HEK293T (cell line): Measurements from ENCODE around the gene ATP2A2.

Source experiments
- CTCF ChIA-PET: fragments of 350-600 bp; formaldehyde crosslinking; extraction: SDS; loops from one replicate; lab custom pipeline; 2021; ENCODE audit warnings: antibody characterized with exemption, inconsistent platforms; lab: Yijun Ruan, JAX
- POLR2A ChIA-PET: fragments of 350-600 bp; formaldehyde crosslinking; extraction: SDS; loops from one replicate; lab custom pipeline; 2020; ENCODE audit warnings: antibody characterized with exemption, inconsistent platforms; lab: Yijun Ruan, JAX
- DNase-seq: peaks from one replicate; pipeline ENCODE4 v3.0.0; 2012; ENCODE audit warnings: mixed read lengths; ENCODE audit errors: extremely low spot score
- ARNT ChIP-seq: fragments of 450-650 bp; IDR thresholded peaks from 2 replicates; pipeline ENCODE4 v1.6.1; 2017; ENCODE audit warnings: mild to moderate bottlenecking
- BHLHE40 ChIP-seq: fragments of 450-650 bp; IDR thresholded peaks from 2 replicates; pipeline ENCODE4 v1.6.1; 2016; ENCODE audit warnings: mild to moderate bottlenecking, moderate library complexity, borderline replicate concordance
- CTBP1 ChIP-seq: fragments of 450-650 bp; IDR thresholded peaks from 2 replicates; pipeline ENCODE4 v1.6.1; 2016; ENCODE audit warnings: borderline replicate concordance
- ELF4 ChIP-seq: fragments of 450-650 bp; IDR thresholded peaks from 2 replicates; pipeline ENCODE4 v1.6.1; 2017; ENCODE audit warnings: antibody characterized with exemption
- FOXA1 ChIP-seq: fragments of 450-650 bp; IDR thresholded peaks from 2 replicates; pipeline ENCODE4 v1.6.1; 2016; ENCODE audit warnings: mild to moderate bottlenecking
- FOXK2 ChIP-seq: fragments of 450-650 bp; IDR thresholded peaks from 2 replicates; pipeline ENCODE4 v1.6.1; 2016; ENCODE audit warnings: mild to moderate bottlenecking
- FOXM1 ChIP-seq: fragments of 450-650 bp; IDR thresholded peaks from 2 replicates; pipeline ENCODE4 v1.6.1; 2017; ENCODE audit warnings: mild to moderate bottlenecking, borderline replicate concordance
- HDGF ChIP-seq: fragments of 450-650 bp; IDR thresholded peaks from 2 replicates; pipeline ENCODE4 v1.6.1; 2017; ENCODE audit warnings: antibody characterized with exemption, borderline replicate concordance
- L3MBTL2 ChIP-seq: fragments of 450-650 bp; conservative IDR thresholded peaks from 2 replicates; pipeline ENCODE4 v1.6.1; 2016; ENCODE audit warnings: mild to moderate bottlenecking
- LEF1 ChIP-seq: fragments of 450-650 bp; IDR thresholded peaks from 2 replicates; pipeline ENCODE4 v1.6.1; 2017; ENCODE audit warnings: mild to moderate bottlenecking, borderline replicate concordance
- NFRKB ChIP-seq: fragments of 450-650 bp; IDR thresholded peaks from 2 replicates; pipeline ENCODE4 v1.6.1; 2016; ENCODE audit warnings: mild to moderate bottlenecking, moderate library complexity
- PKNOX1 ChIP-seq: fragments of 450-650 bp; IDR thresholded peaks from 2 replicates; pipeline ENCODE4 v1.6.1; 2016
- SP1 ChIP-seq: fragments of 450-650 bp; IDR thresholded peaks from 2 replicates; pipeline ENCODE4 v1.6.1; 2017
- SUZ12 ChIP-seq: fragments of 450-650 bp; IDR thresholded peaks from 2 replicates; pipeline ENCODE4 v1.6.1; 2016; ENCODE audit warnings: mild to moderate bottlenecking
- TARDBP ChIP-seq: fragments of 450-650 bp; IDR thresholded peaks from 2 replicates; pipeline ENCODE4 v1.6.1; 2016
- ZNF384 ChIP-seq: fragments of 450-650 bp; IDR thresholded peaks from 2 replicates; pipeline ENCODE4 v1.6.1; 2016

Gene ATP2A2

GRCh38 chr12:110280779-110281548, at the start of gene ATP2A2:
TSS of gene ATP2A2 (plus strand) at chr12:110281247. CDS start at chr12:110281790, 543 bp downstream.
- ChIA-PET POLR2A (interaction anchor here (0.6 to 2.9 kb wide), 11 partner anchors 8 to 190 kb away, joined by 3 to 21 read pairs (median 4); partner anchors contain the start of genes FAM216A, GPN3 and IFT81), CTCF (interaction anchor here (0.8 kb wide), 1 partner anchor 56 kb away, joined by 3 read pairs; no protein-coding TSS in a partner anchor)
- DNase-seq, result peak; percentile 92
- TF ChIP-seq FOXA1 (no peak), NFRKB (no peak), CTBP1 (no peak), LEF1 (no peak), BHLHE40 (no peak), PKNOX1 (no peak), FOXK2 (no peak), L3MBTL2 (peak; percentile 70), ELF4 (no peak), ZNF384 (no peak), SUZ12 (no peak), SP1 (no peak), HDGF (no peak), ARNT (0 out of 2 replicates have a peak, but pooled peaks have one; percentile 24), TARDBP (0 out of 2 replicates have a peak, but pooled peaks have one; percentile 35), FOXM1 (peak; percentile 62; the same call in 1 of the 2 replicates)

- no peak for DNase-seq
- TF ChIP-seq CTBP1, result no peak
- TF ChIP-seq ZNF384, result no peak
- no peak for TF ChIP-seq NFRKB
- no peak for TF ChIP-seq FOXM1
- TF ChIP-seq ELF4, result no peak
- TF ChIP-seq HDGF, result no peak
- TF ChIP-seq TARDBP, result no peak
- ChIA-PET POLR2A (interaction anchor here (1.4 kb wide), 1 partner anchor 48 kb away, joined by 4 read pairs; the partner anchor contains the start of gene ATP2A2), CTCF (interaction anchor here (0.6 to 1.2 kb wide), 3 partner anchors 9 to 150 kb away, joined by 4 to 7 read pairs (median 6); no protein-coding TSS in a partner anchor)
Observed at GRCh38 chr12:110233212-110233903, 47.7 kb upstream of the ATP2A2 start.

GRCh38 chr12:110234331-110234751, 46.7 kb upstream of the ATP2A2 start:
- TF ChIP-seq LEF1 (no peak), L3MBTL2 (no peak), CTBP1 (no peak), PKNOX1 (no peak), FOXM1 (no peak), ELF4 (no peak), ARNT (no peak), TARDBP (no peak), HDGF (no peak), SUZ12 (no peak), ZNF384 (no peak), SP1 (no peak), NFRKB (no peak), FOXA1 (no peak), BHLHE40 (no peak), FOXK2 (no peak)
- CTCF ChIA-PET, result interaction anchor here (1.2 kb wide), 1 partner anchor 10 kb away, joined by 6 read pairs; no protein-coding TSS in a partner anchor
- no peak for DNase-seq
- POLR2A ChIA-PET, result no interaction called here

DNA sequence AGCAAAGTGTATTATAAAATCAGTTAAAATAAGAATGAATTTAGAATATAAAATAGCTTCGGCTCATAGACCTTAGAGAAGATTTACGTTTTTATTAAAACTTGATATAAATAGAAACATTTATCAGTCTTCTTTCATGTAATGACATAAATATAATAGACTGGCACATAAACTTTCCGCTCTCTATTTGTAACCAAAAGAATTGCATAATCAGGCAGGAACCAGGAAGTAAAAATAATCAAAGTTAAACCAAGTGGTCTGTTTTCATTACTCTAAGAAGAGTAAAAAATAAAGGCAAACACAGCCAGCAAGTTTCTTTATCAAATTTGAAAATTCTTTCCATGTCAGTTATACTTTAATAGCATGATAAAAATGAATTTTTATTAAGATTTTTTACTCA, 46.3 kb upstream of the ATP2A2 start:
- DNase-seq, result no peak
- no peak for TF ChIP-seq HDGF
- no peak for TF ChIP-seq FOXA1
- ChIA-PET POLR2A (no interaction called here), CTCF (no interaction called here)

DNA sequence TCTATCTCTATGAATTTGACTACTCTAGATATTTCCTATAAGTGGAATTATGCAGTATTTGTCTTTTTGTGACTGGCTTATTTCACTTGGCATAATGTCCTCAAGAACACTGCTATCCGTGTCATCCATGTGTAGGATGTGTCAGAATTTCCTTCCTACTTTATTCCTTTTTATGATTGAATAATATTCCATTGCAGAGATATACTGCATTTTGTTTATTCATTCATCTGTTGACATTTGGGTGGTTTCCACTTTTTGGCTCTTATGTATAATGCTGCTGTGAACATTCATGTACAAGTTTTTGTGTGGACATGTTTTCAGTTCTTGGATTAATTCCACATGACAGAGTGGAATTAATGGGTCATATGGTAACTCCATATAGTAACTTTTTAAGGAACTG, 45.7 kb upstream of the ATP2A2 start:
- CTCF ChIA-PET, result no interaction called here
- no peak for TF ChIP-seq ARNT
- TF ChIP-seq BHLHE40, result no peak
- no peak for TF ChIP-seq FOXA1
- TF ChIP-seq NFRKB, result no peak
- TF ChIP-seq CTBP1, result no peak
- TF ChIP-seq HDGF, result no peak
- TF ChIP-seq FOXM1, result no peak
- TF ChIP-seq LEF1, result no peak
- no peak for TF ChIP-seq TARDBP
- TF ChIP-seq FOXK2, result no peak
- TF ChIP-seq SUZ12, result no peak
- TF ChIP-seq L3MBTL2, result no peak
- TF ChIP-seq ZNF384, result no peak
- TF ChIP-seq PKNOX1, result no peak
- TF ChIP-seq SP1, result no peak
- TF ChIP-seq ELF4, result no peak
- POLR2A ChIA-PET, result no interaction called here
- no peak for DNase-seq

GRCh38 chr12:110243227-110243626, 37.8 kb upstream of the ATP2A2 start:
- TF ChIP-seq L3MBTL2 (no peak), CTBP1 (no peak), LEF1 (no peak), PKNOX1 (no peak), ZNF384 (no peak), HDGF (no peak), SP1 (no peak), NFRKB (no peak), BHLHE40 (no peak), TARDBP (no peak), ARNT (no peak), FOXA1 (no peak), FOXM1 (no peak)
- no peak for DNase-seq
- ChIA-PET CTCF (no interaction called here), POLR2A (no interaction called here)
